ENCODE data around the gene THUMPD2. TPM values are rescaled to one million over a fixed set of nuclear protein-coding genes. Genes with fewer than 3 reads are reported as not detected.
"Not testable (repeated sequence)": the region's sequence is repeated elsewhere in the genome, so short reads cannot be mapped to it uniquely, and the experiment has no call there.

Gene THUMPD2, protein sequence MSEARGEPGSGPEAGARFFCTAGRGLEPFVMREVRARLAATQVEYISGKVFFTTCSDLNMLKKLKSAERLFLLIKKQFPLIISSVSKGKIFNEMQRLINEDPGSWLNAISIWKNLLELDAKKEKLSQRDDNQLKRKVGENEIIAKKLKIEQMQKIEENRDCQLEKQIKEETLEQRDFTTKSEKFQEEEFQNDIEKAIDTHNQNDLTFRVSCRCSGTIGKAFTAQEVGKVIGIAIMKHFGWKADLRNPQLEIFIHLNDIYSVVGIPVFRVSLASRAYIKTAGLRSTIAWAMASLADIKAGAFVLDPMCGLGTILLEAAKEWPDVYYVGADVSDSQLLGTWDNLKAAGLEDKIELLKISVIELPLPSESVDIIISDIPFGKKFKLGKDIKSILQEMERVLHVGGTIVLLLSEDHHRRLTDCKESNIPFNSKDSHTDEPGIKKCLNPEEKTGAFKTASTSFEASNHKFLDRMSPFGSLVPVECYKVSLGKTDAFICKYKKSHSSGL
- total RNA-seq, result 18.0 TPM

DNA sequence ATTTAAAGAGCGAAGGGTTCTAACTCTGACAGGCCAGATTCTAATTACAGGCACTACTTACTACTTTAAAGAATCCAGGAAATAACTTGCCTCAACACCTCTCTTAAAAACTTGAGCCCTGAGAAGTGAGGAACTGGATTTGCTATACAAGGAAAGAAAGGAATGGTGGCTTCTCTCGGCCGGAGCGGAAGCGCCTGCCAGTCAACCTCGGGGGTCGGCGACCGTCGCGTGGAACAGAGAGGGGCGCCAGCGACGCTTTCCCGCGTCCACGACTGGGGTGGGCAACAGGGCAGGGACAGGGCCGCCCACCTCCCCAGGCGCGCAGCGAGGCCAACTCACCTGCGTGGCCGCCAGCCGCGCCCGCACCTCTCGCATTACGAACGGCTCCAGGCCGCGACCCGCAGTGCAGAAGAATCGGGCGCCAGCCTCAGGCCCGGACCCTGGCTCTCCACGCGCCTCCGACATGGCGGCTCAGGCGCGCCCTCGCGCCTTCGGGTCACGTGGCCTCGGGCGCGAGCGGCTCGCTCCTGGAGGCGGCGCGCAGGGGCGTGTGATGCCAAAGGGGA lies at the start of gene THUMPD2:
TSS of gene THUMPD2 (minus strand) at position 484 of the 566 bp plus-strand sequence. CDS start at position 465, 19 bp downstream.
- peak; percentile 37 for DNase-seq

GRCh38 chr2:39821871-39822270 lies 42.8 kb upstream of the THUMPD2 start:
- DNase-seq, result no peak

DNA sequence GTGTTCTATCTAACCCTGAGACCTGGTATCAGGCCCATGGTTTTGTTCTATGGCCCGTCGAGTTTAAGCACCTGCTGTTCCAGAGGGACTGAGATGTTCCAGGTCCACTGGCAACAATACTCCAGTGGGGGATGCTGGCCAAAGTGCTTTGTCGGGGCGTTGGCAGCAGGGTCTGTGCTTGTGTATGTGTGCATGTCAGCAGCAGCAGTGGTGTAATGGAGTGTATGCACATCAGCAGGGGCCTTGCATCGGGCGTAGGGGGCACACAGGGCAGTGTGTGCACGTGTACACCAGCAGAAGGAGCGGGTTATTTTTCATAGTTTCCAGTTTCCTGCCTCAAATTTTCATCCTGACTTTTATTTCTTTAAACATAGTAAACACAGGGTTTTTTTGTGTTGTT lies 37.8 kb upstream of the THUMPD2 start:
- no peak for DNase-seq

DNA sequence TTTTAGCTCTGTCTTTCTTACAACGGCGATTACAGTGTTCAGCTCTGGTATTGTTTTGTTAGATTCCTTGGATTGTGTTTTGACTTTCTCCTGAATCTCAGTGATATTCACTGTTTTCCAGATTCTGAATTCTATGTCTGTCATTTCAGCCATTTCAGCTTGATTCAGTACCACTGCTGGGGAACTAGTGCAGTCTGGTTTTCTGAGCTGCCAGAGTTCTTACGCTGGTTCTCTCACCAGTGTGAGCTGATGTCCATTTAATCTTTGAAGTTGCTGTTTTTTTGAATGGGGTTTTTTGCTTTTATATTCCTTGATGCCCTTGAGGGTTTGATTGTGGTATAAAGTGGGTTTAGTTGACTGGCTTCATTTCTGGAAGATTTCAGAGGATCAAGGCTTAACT lies 37.4 kb upstream of the THUMPD2 start:
- DNase-seq, result no peak

DNA sequence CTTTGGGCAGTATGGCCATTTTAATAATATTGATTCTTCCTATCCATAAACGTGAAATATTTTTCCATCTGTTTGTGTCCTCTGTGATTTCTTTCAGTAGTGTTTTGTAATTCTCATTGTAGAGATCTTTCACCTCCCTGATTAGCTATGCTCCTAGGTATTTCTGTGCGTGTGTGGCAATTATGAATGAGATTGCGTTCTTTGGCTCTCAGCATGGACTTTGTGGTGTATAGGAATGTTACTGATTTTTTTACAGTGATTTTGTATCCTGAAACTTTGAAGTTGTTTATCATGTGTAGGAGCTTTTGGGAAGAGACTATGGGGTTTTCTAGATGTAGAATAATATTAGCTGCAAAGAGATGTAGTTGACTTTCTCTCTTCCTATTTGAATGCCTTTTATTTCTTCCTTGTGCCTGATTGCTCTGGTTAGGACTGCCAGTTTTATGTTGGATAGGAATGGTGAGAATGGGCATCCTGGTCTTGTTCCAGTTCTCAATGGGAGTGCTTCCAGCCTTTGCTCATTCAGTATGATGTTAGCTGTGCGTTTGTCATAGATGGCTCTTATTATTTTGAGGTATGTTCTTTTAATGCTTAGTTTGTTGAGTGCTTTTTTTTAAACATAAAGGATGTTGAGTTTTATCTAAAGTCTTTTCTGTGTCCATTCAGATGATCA lies 27.0 kb upstream of the THUMPD2 start:
- no peak for DNase-seq

- no peak for DNase-seq
These were observed 24.8 kb upstream of the THUMPD2 start for GRCh38 chr2:39803839-39804238.

- no peak for DNase-seq
These were observed 21.7 kb upstream of the THUMPD2 start for GRCh38 chr2:39800752-39801151.

DNA sequence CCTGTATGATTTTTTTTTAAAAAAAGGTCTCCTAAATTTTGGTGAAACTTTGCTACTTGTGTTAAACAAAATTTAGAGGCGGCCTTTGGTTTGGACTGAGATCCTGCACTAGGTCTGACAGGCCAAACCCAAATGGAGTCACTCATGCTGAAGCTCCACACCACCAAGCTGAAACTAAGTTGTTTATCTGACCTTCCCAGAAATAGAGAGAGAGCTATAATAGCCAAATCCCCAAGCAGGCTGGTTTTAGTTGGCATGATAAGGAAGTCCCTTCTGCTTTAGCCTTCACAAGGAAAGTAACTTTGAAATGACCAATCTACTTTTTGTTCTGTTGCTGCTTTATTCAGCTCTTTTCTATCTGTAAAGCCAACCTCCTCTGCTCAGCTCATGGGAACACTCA lies 17.1 kb upstream of the THUMPD2 start:
- no peak for DNase-seq

- not testable (repeated sequence) for DNase-seq
These were observed 11.3 kb upstream of the THUMPD2 start for GRCh38 chr2:39790216-39790818.

DNA sequence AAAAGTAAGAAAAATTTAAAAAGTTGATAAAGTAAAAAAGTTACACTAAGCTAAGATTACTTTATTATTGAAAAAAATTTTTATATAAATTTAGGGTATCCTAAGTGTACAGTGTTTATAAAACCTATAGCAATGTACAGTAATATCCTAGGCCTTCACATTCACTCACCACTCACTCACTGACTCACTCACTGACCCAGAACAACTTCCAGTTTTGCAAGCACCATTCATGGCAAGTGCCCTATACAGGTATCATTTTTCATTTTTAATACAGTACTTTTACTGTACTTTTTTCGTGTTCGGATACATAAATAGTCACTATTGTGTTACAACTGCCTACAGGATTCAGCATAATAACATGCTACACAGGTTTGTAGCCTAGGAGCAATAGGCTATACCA lies 8.9 kb upstream of the THUMPD2 start:
- no peak for DNase-seq

DNA sequence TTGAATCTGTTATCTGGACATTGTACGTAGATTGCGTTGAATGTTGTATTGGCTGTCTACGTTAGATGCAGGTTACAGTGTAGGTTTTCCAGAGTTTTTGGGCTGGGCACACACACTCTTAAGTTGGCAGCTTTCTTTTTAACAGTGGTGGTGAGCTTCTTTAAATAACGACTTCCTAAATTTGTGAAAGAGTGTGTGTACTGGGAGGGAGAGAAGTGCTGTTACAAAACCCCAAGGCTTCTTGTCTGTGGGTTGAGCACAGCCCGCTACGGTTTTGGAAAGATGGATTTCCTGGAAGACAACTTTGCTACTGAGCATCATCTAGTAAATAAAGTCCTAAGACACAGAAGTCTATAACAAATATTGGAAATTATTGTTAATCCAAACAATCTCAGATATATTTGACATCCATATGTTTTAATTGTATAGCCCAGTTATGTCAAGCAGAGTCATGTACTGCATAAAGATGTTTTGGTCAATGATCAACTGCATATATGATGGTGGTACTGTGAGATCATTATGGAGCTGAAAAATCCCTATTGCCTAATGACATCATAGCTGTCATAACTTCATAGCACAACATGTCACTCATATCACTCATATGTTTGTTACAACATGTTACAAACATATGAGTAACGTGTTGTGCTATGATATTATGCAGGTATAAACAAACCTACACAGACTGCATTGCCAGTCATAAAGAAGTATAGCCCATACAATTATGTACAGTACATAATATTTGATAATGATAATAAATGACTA lies 7.9 kb upstream of the THUMPD2 start:
- no peak for DNase-seq

- no peak for DNase-seq
These were observed 3.5 kb upstream of the THUMPD2 start for GRCh38 chr2:39782591-39782990.

DNA sequence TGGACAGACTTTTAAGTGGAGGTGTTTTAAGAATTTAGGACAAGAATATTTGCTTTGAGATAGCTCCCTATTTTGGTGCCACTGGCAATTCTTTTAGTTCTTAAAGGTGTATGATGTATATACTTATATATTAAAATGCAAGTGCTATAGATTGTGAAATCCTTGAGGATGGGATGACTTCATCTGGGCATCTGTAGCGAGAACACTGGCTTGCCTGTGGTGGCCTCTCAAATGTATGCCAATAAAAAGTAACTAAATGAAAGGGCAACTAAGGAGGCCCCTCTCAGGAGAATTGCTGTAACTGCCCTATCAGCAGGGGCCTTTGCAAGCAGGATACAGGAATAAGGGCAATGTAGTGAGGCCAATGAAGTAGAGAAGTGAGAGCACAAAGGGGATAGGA lies 2.6 kb upstream of the THUMPD2 start:
- DNase-seq, result no peak

DNA sequence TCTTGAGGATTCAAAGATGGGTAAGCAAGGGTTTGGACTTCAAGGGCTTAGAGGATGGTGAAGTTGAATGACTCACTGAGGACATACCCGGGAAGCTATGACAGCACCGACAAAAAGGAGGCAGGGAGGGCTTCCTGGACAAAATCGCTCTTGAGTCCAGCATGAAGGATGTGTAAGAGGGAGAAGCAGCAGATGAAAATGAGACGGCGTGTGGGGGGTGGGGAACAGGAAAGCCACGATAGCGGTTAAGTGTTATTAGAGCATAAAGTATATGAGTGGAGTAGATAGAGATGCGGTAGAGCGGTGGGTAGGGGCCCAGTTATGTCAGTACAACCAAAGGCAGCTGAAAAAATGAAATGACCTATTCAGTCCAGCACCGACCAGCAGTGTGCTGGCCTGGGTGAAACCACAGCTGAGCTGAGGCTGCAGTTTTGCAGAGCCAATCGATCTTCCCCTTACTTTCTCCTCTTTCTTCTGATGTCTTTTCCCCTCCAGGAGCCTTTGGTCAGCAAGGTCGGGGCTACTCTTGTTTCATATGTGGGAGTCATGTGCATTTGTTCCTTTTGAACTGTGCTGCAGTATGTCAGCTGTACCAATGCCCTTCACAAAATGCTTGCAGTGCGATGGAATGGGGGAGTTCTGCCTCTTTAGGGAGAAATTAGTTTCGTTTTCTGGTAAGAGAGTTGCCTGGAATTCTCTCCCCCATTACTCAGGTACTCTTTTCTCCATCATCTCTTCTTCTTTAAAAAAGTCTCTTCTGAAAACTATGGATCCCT lies 2.0 kb upstream of the THUMPD2 start:
- DNase-seq, result no peak

DNA sequence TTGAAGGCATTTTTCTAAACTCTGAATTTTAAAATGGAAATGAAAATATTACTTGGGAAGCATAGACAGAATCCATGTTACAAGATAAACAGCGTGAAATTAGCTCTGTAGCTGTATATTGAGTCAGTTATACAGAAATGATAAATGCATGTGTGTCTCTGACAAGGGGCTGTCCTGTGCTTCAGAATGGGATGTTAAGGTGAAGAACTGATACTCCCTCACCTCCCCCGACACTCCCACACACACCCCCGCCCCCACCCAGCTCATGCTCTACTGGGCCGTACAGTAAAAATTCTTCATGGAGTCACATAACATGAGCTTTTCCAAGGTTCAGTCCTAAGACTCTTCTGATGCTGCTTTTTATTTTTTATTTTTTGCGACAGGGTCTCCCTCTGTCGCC lies 869 bp upstream of the THUMPD2 start:
- DNase-seq, result no peak

- DNase-seq, result no peak
These were observed 338 bp upstream of the THUMPD2 start for GRCh38 chr2:39779341-39779851.

GRCh38 chr2:39778233-39778632 lies 825 bp downstream of the THUMPD2 start:
- no peak for DNase-seq

GRCh38 chr2:39772812-39773152 lies 6.3 kb downstream of the THUMPD2 start:
- no peak for DNase-seq

DNA sequence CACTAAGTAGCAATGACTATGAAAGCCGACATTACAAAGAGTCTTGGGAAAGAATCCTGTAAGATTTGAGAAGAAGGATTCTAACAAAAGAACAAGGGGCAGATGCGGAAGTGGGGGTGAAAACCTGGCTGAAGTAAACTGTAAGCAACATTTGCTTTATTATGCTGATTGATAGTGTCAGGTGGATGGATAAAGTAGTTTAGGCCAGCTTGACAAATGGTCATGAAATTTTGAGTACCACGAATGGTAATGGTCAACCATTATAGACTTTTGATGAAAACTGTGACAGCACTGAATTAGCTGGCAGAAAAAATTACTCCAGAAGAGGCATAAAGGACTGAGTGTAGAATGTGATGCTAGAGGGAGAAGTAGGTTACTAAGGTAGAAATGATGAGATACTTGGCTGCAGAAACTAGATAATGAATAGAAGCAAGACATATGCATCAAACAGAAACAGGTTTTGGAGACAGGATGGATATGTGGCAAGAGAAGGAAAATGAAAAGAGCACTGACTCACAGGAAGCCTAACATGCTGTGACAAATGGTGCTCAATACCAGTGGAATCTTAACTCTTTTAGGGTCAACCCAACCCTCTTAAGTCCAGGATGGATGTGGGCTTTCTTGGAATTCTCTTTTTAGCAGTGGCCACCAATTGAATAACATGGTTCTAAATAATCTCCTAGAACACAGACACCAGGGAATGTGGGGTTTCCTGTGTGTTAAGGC lies 6.8 kb downstream of the THUMPD2 start:
- no peak for DNase-seq

- no peak for DNase-seq
These were observed 16.6 kb downstream of the THUMPD2 start for GRCh38 chr2:39762448-39762847.
